ENCODE data around the gene CCDC28B. TPM values are rescaled to one million over a fixed set of nuclear protein-coding genes. Genes with fewer than 3 reads are reported as not detected.

CCDC28B gene
- total and polyA plus RNA-seq, 2 of the 13 experiments (the other 11 are each of a cell fraction or from before 2014, with no cell fraction given): 2.6 to 3.5 TPM

DNA sequence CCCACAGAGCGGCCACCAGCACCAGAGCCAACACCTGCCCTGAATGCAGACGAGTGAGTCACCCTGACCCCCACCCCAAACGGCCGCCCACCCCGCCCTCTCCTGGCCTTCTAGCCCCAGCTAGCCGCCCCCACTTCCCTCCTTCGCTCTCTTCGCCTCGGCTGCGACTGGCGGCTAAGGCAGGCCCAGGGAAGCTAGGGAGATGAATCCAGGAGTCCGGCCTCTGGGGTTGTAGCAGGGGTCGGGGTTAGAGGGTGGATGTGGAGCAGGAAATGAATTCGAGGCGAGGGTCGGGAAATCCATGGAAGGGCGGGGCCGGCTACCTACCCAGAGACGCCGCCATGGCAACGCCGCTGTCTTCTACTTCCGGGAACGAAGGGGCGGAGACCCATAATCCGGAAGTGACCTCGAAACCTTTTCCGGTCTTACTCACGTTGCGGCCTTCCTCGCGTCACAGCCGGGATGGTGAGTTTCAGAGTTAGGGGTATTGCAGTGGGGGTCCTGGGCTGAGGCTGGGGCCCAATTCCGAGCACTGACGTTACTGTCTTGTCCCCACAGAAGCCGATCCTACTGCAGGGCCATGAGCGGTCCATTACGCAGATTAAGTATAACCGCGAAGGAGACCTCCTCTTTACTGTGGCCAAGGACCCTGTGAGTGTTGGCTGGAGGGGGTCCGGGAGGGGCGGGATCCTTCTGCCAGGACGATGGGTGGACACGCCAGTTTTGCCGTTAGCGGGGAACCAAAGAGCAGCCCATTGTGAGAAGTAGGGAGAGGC, 21.8 kb downstream of the CCDC28B start, which contains the start of the genes EIF3I and TMEM234 (continued):
- TF ChIP-seq PHF21A (CRISPR knock-in tag; IDR thresholded peaks at IDR 0.05) (no peak), ZNF317 (CRISPR knock-in tag; IDR thresholded peaks at IDR 0.05) (peak; percentile 71; the same call in 1 of the 2 replicates), NONO (IDR thresholded peaks at IDR 0.05) (no peak), NONO (CRISPR knock-in tag; conservative IDR thresholded peaks at IDR 0.05) (peak; percentile 43; the same call in 1 of the 2 replicates), ZFP36 (IDR thresholded peaks at IDR 0.05; ENCODE audit: borderline replicate concordance, low read depth, low read length, partially characterized antibody) (no peak), ZNF891 (CRISPR knock-in tag; IDR thresholded peaks at IDR 0.05) (peak; percentile 45; the same call in 1 of the 2 replicates), KMT2B (CRISPR knock-in tag; IDR thresholded peaks at IDR 0.05) (peak; percentile 73; the same call in 1 of the 2 replicates), YEATS2 (CRISPR knock-in tag; IDR thresholded peaks at IDR 0.05; ENCODE audit: borderline replicate concordance) (peak; percentile 57; the same call in 1 of the 2 replicates), ZBTB7A (CRISPR knock-in tag; IDR thresholded peaks at IDR 0.05) (peak; percentile 74), MAFK (conservative IDR thresholded peaks at IDR 0.05 in 1 of 2, IDR thresholded peaks at IDR 0.05 in 1 of 2; ENCODE audit: low read length in 2 of 2) (no peak), KAT8 (CRISPR knock-in tag; IDR thresholded peaks at IDR 0.05) (peak; percentile 93), GPN1 (CRISPR knock-in tag; IDR thresholded peaks at IDR 0.05; ENCODE audit: borderline replicate concordance) (no peak), FOSL2 (CRISPR knock-in tag; IDR thresholded peaks at IDR 0.05) (peak; percentile 70), SATB2 (CRISPR knock-in tag; IDR thresholded peaks at IDR 0.05) (no peak), TP53 (CRISPR knock-in tag; conservative IDR thresholded peaks at IDR 0.05) (no peak), KMT2A (CRISPR knock-in tag; IDR thresholded peaks at IDR 0.05) (peak; percentile 66), ZNF777 (CRISPR knock-in tag; IDR thresholded peaks at IDR 0.05) (no peak)
- TF ChIP-seq, protein P1, sequence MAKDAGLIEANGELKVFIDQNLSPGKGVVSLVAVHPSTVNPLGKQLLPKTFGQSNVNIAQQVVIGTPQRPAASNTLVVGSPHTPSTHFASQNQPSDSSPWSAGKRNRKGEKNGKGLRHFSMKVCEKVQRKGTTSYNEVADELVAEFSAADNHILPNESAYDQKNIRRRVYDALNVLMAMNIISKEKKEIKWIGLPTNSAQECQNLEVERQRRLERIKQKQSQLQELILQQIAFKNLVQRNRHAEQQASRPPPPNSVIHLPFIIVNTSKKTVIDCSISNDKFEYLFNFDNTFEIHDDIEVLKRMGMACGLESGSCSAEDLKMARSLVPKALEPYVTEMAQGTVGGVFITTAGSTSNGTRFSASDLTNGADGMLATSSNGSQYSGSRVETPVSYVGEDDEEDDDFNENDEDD (CRISPR knock-in tag; IDR thresholded peaks at IDR 0.05; ENCODE audit: borderline replicate concordance): no peak
- TF ChIP-seq, protein P2, sequence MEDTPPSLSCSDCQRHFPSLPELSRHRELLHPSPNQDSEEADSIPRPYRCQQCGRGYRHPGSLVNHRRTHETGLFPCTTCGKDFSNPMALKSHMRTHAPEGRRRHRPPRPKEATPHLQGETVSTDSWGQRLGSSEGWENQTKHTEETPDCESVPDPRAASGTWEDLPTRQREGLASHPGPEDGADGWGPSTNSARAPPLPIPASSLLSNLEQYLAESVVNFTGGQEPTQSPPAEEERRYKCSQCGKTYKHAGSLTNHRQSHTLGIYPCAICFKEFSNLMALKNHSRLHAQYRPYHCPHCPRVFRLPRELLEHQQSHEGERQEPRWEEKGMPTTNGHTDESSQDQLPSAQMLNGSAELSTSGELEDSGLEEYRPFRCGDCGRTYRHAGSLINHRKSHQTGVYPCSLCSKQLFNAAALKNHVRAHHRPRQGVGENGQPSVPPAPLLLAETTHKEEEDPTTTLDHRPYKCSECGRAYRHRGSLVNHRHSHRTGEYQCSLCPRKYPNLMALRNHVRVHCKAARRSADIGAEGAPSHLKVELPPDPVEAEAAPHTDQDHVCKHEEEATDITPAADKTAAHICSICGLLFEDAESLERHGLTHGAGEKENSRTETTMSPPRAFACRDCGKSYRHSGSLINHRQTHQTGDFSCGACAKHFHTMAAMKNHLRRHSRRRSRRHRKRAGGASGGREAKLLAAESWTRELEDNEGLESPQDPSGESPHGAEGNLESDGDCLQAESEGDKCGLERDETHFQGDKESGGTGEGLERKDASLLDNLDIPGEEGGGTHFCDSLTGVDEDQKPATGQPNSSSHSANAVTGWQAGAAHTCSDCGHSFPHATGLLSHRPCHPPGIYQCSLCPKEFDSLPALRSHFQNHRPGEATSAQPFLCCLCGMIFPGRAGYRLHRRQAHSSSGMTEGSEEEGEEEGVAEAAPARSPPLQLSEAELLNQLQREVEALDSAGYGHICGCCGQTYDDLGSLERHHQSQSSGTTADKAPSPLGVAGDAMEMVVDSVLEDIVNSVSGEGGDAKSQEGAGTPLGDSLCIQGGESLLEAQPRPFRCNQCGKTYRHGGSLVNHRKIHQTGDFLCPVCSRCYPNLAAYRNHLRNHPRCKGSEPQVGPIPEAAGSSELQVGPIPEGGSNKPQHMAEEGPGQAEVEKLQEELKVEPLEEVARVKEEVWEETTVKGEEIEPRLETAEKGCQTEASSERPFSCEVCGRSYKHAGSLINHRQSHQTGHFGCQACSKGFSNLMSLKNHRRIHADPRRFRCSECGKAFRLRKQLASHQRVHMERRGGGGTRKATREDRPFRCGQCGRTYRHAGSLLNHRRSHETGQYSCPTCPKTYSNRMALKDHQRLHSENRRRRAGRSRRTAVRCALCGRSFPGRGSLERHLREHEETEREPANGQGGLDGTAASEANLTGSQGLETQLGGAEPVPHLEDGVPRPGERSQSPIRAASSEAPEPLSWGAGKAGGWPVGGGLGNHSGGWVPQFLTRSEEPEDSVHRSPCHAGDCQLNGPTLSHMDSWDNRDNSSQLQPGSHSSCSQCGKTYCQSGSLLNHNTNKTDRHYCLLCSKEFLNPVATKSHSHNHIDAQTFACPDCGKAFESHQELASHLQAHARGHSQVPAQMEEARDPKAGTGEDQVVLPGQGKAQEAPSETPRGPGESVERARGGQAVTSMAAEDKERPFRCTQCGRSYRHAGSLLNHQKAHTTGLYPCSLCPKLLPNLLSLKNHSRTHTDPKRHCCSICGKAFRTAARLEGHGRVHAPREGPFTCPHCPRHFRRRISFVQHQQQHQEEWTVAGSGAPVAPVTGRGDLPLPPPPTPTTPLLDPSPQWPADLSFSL (CRISPR knock-in tag; IDR thresholded peaks at IDR 0.05): no peak
- TF ChIP-seq, protein P3, sequence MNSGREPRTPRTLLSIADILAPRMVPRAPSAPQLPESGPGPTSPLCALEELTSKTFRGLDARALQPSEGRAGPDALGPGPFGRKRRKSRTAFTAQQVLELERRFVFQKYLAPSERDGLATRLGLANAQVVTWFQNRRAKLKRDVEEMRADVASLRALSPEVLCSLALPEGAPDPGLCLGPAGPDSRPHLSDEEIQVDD (CRISPR knock-in tag; IDR thresholded peaks at IDR 0.05; ENCODE audit: borderline replicate concordance): 0 out of 2 replicates have a peak, but pooled peaks have one; percentile 44
- TF ChIP-seq, protein P4, sequence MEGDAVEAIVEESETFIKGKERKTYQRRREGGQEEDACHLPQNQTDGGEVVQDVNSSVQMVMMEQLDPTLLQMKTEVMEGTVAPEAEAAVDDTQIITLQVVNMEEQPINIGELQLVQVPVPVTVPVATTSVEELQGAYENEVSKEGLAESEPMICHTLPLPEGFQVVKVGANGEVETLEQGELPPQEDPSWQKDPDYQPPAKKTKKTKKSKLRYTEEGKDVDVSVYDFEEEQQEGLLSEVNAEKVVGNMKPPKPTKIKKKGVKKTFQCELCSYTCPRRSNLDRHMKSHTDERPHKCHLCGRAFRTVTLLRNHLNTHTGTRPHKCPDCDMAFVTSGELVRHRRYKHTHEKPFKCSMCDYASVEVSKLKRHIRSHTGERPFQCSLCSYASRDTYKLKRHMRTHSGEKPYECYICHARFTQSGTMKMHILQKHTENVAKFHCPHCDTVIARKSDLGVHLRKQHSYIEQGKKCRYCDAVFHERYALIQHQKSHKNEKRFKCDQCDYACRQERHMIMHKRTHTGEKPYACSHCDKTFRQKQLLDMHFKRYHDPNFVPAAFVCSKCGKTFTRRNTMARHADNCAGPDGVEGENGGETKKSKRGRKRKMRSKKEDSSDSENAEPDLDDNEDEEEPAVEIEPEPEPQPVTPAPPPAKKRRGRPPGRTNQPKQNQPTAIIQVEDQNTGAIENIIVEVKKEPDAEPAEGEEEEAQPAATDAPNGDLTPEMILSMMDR (CRISPR knock-in tag; IDR thresholded peaks at IDR 0.05): no peak
